CD14-positive monocyte (primary cell): ENCODE results near the gene BRD9. TPM values are rescaled to one million over a fixed set of nuclear protein-coding genes. Genes with fewer than 3 reads are reported as not detected.
A peak's percentile ranks its signal among the peaks of the same experiment; 100 is the strongest.

Experiments
- DNase-seq, 3 donors: peaks; one replicate each; pipeline ENCODE4 v3.0.0-alpha.2; 2011 to 2022
- H2AFZ ChIP-seq: 2 replicates; pipeline ENCODE4 v1.6.0; 2012; ENCODE audit warnings: mild to moderate bottlenecking, low read depth, low read length, inconsistent platforms; ENCODE audit not compliant: insufficient read depth, poor library complexity, severe bottlenecking
- H3K27ac ChIP-seq, 2 donors: 1 replicate in 1 of 2; 2 replicates in 1 of 2; pipeline ENCODE4 v1.5.1; 2012 to 2013; ENCODE audit warnings: low read length in 2 of 2, control low read depth in 1 of 2, inconsistent platforms in 1 of 2, low read depth in 1 of 2, mild to moderate bottlenecking in 1 of 2
- H3K27me3 ChIP-seq, 2 donors: one replicate each; pipeline versions ENCODE4 v1.6.0 to v1.6.1; 2011 to 2013; ENCODE audit warnings: low read length in 2 of 2; ENCODE audit not compliant: control insufficient read depth in 2 of 2, insufficient read depth in 2 of 2
- H3K36me3 ChIP-seq, 2 donors: replicated peaks in 1 of 2; 1 replicate in 1 of 2; 2 replicates in 1 of 2; pipeline versions ENCODE4 v1.5.1 to v1.6.1; 2012 to 2013; ENCODE audit warnings: low read length in 2 of 2, control low read depth in 1 of 2, inconsistent platforms in 1 of 2, mild to moderate bottlenecking in 1 of 2; ENCODE audit not compliant: insufficient read depth in 2 of 2, control insufficient read depth in 1 of 2
- H3K4me1 ChIP-seq, 2 donors: 1 replicate in 1 of 2; 2 replicates in 1 of 2; pipeline versions ENCODE4 v1.5.1 to v1.6.1; 2012 to 2013; ENCODE audit warnings: low read length in 2 of 2, control low read depth in 1 of 2, inconsistent platforms in 1 of 2, mild to moderate bottlenecking in 1 of 2, moderate library complexity in 1 of 2; ENCODE audit not compliant: insufficient read depth in 2 of 2, control insufficient read depth in 1 of 2
- H3K4me2 ChIP-seq: replicated peaks from 2 replicates; pipeline ENCODE3; 2012; ENCODE audit warnings: low read length, moderate library complexity, mild to moderate bottlenecking; ENCODE audit not compliant: poor library complexity, severe bottlenecking; ENCODE audit errors: extremely low read depth
- H3K4me3 ChIP-seq, 3 experiments: fragments of 200-600 bp in 1 of 3; sonication (generic) in 1 of 3; replicated peaks in 1 of 3; 1 replicate in 2 of 3; 2 replicates in 1 of 3; pipeline ENCODE4 v1.5.1; 2011 to 2013; ENCODE audit warnings: low read length in 3 of 3, mild to moderate bottlenecking in 3 of 3, control low read depth in 2 of 3, low read depth in 2 of 3, inconsistent platforms in 1 of 3, moderate library complexity in 1 of 3
- H3K79me2 ChIP-seq: 2 replicates; pipeline ENCODE4 v1.6.0; 2012; ENCODE audit warnings: mild to moderate bottlenecking, control low read depth, inconsistent platforms, low read length, moderate library complexity; ENCODE audit not compliant: insufficient read depth
- H3K9ac ChIP-seq: 2 replicates; pipeline ENCODE4 v1.6.0; 2017; ENCODE audit warnings: low read length, mild to moderate bottlenecking; ENCODE audit not compliant: insufficient read depth, poor library complexity, severe bottlenecking
- H3K9me3 ChIP-seq, 2 donors: replicated peaks in 1 of 2; 1 replicate in 1 of 2; 2 replicates in 1 of 2; pipeline versions ENCODE4 v1.5.1 to v1.6.1; 2012 to 2013; ENCODE audit warnings: low read length in 2 of 2, control low read depth in 1 of 2; ENCODE audit not compliant: control insufficient read depth in 1 of 2, insufficient read depth in 1 of 2
- H4K20me1 ChIP-seq: 2 replicates; pipeline ENCODE4 v1.6.0; 2012; ENCODE audit warnings: mild to moderate bottlenecking, low read length, control low read depth, moderate library complexity; ENCODE audit not compliant: insufficient read depth
- H3K27ac Mint-ChIP-seq, 7 donors: one replicate each; pipeline ENCODE4 v1.8.0; 2020; ENCODE audit warnings: mild to moderate bottlenecking in 7 of 7, mixed read lengths in 7 of 7, moderate library complexity in 6 of 7, inconsistent platforms in 2 of 7
- H3K27me3 Mint-ChIP-seq, 3 donors: one replicate each; pipeline ENCODE4 v1.8.0; 2021 to 2022; ENCODE audit warnings: low read depth in 3 of 3, mild to moderate bottlenecking in 3 of 3, mixed read lengths in 3 of 3, moderate library complexity in 3 of 3, inconsistent platforms in 1 of 3
- H3K36me3 Mint-ChIP-seq, 2 donors: one replicate each; pipeline ENCODE4 v1.8.0; 2020; ENCODE audit warnings: mixed read lengths in 2 of 2, inconsistent platforms in 1 of 2, mild to moderate bottlenecking in 1 of 2
- H3K4me1 Mint-ChIP-seq: one replicate; pipeline ENCODE4 v1.8.0; 2020; ENCODE audit warnings: mild to moderate bottlenecking, mixed read lengths
- H3K4me3 Mint-ChIP-seq, 2 donors: one replicate each; pipeline ENCODE4 v1.8.0; 2020; ENCODE audit warnings: mild to moderate bottlenecking in 2 of 2, mixed read lengths in 2 of 2, moderate library complexity in 1 of 2
- H3K9me3 Mint-ChIP-seq, 7 donors: one replicate each; pipeline ENCODE4 v1.8.0; 2020 to 2022; ENCODE audit warnings: mixed read lengths in 7 of 7, mild to moderate bottlenecking in 6 of 7, moderate library complexity in 6 of 7, inconsistent platforms in 2 of 7
- WGBS: methylation state at CpG from one replicate; pipeline ENCODE4 v1.1.5; 2013; ENCODE audit warnings: missing lambda C conversion rate; ENCODE audit not compliant: insufficient coverage; 5-methylcytosine and 5-hydroxymethylcytosine counted together
- intact Hi-C, 2 donors: fragments of 100-400 bp; cut with micrococcal nuclease; formaldehyde crosslinking; loops; one replicate each; pipeline versions ENCODE4 v1.15.0 to v1.15.1; 2023
- polyA plus RNA-seq, 3 donors: library from polyadenylated mRNA; depleted of rRNA in 1 of 3; unstranded in 2 of 3; stranded (reverse) in 1 of 3; fragments of 300-500 nt in 2 of 3; fragments of >200 nt in 1 of 3; fragmentation: Illumina TruSeq in 2 of 3; gene quantifications; 1 replicate in 2 of 3; 2 replicates in 1 of 3; pipeline ENCODE4 v1.2.3, GENCODE V29; 2012 to 2021
- TF ChIP-seq, protein P1 (sequence below): fragments of 200-600 bp; IDR thresholded peaks from one replicate; pipeline ENCODE4 v1.8.0; 2022; ENCODE audit warnings: antibody characterized with exemption, mild to moderate bottlenecking

The BRD9 gene
- polyA plus RNA-seq, 3 donors: 5.3 to 22.7 (median 9.3) TPM

DNA sequence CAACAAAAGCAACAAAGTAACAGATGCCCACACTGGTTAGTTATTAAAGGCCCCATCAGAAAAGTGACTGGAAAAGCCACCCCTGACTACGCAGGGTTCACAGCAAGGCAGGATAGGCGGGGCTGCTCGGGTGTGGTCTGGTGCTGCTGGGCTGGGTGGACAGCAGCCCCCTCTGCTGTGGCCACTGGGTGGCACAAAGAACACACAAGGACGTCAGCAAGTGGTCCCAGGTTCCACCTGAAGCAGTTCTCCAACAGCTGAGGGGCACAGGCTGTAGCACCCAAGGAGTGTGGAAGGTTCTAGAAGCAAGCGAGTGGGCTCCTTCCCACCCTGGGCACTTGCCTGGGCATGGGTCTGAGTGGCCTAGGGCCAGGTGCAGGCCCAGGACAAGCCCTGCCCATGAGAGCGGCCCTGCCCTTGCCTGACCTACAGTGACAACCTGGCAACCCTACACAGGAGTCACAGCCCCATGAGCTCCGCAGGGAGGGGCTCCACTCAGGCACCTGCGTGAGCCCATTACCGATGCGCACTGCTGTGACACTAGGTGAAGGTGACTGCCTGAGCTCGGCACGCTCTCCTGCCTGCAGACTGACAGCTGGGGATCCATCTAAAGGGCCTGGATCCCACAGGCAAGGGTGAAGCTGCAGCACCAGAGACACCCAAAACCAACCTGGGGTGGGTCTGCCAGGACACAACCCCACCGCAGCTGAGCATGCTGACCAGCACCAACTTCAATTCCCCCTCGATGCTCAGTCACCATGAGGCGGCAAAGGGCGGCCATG, 8.1 kb downstream of the BRD9 start:
- H3K79me2 ChIP-seq: peaks cover 16% of the 10 kb centered on the region
- no peak overlapping the region for H3K27ac Mint-ChIP-seq
- H3K36me3 ChIP-seq: peaks cover 88 to 93% of the 10 kb centered on the region in 2 donors
- intact Hi-C loops: loop anchor here in 1 of 2 donors (10.0 kb wide), 1 partner anchor 920 kb away; the partner anchor contains the start of gene NDUFS6
- H3K9ac ChIP-seq: no peak overlapping the region
- DNase-seq: no peak
- no peak overlapping the region for H3K27ac ChIP-seq
- H3K4me3 ChIP-seq: no peak overlapping the region
- H3K4me1 ChIP-seq: no peaks in the 10 kb centered on the region
- H3K4me1 Mint-ChIP-seq: peaks cover 7% of the 10 kb centered on the region
- TF ChIP-seq, protein P1, sequence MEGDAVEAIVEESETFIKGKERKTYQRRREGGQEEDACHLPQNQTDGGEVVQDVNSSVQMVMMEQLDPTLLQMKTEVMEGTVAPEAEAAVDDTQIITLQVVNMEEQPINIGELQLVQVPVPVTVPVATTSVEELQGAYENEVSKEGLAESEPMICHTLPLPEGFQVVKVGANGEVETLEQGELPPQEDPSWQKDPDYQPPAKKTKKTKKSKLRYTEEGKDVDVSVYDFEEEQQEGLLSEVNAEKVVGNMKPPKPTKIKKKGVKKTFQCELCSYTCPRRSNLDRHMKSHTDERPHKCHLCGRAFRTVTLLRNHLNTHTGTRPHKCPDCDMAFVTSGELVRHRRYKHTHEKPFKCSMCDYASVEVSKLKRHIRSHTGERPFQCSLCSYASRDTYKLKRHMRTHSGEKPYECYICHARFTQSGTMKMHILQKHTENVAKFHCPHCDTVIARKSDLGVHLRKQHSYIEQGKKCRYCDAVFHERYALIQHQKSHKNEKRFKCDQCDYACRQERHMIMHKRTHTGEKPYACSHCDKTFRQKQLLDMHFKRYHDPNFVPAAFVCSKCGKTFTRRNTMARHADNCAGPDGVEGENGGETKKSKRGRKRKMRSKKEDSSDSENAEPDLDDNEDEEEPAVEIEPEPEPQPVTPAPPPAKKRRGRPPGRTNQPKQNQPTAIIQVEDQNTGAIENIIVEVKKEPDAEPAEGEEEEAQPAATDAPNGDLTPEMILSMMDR: no peak
- H2AFZ ChIP-seq: no peak overlapping the region
- H3K9me3 ChIP-seq: no peaks in the 10 kb centered on the region
- no peaks in the 10 kb centered on the region for H3K27me3 ChIP-seq
- peaks cover 88 to 91% of the 10 kb centered on the region in 2 donors for H3K36me3 Mint-ChIP-seq
- H3K4me3 Mint-ChIP-seq: no peak overlapping the region
- peaks cover 0 to 2% (median 0%) of the 10 kb centered on the region in 3 donors for H3K27me3 Mint-ChIP-seq
- H3K9me3 Mint-ChIP-seq: peaks cover 0 to 10% (median 0%) of the 10 kb centered on the region in 7 donors
- 93% methylated on average over 16 of the region's 16 CpGs for WGBS
- H3K4me2 ChIP-seq: no peak overlapping the region
- H4K20me1 ChIP-seq: peaks cover 60% of the 10 kb centered on the region

DNA sequence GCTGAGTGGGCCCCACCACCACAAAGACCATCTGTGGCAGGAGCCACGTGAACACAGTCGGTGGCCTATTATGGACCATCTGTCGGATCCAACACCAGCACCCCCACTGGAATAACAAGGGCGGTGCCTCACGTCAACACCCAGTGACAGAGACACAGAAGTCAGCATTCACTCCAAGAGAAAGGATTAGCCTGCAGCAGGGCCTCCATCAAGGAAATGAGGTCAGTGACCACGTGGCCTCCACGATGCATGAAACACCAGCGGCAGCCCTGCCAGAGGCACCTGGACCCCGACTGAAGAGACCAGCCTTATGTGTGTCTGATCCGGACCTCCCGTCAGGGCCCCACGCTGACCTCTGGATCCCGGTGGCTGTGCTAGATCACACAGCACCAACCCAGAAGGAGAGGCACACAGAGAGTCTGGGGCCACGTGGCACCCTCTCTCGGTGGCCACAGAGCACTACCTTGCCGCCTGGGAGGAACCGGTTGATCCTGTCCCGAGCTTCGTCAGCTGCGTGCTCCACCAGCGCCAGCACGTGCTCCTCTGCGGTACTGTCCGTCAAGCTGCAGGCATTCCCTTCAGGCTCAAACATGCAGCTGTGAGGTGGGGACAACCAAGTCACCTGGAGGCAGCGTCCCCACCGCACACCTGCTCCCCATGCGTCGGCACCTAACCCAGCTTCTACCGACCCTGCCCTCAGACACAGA, 9.0 kb downstream of the BRD9 start:
- Mint-ChIP-seq H3K27me3 (peaks cover 0 to 2% (median 0%) of the 10 kb centered on the region in 3 donors), H3K4me1 (peaks cover 7% of the 10 kb centered on the region), H3K4me3 (no peak overlapping the region), H3K36me3 (peaks cover 79 to 82% of the 10 kb centered on the region in 2 donors), H3K9me3 (peaks cover 0 to 10% (median 0%) of the 10 kb centered on the region in 7 donors), H3K27ac (peak overlapping the region in 2 of 7 donors; percentile 7 to 13)
- Histone ChIP-seq H4K20me1 (peaks cover 56% of the 10 kb centered on the region), H3K9me3 (no peaks in the 10 kb centered on the region), H3K27me3 (no peaks in the 10 kb centered on the region), H3K4me3 (no peak overlapping the region), H3K9ac (no peak overlapping the region), H2AFZ (no peak overlapping the region), H3K79me2 (peaks cover 11% of the 10 kb centered on the region), H3K4me2 (no peak overlapping the region), H3K4me1 (no peaks in the 10 kb centered on the region), H3K36me3 (peaks cover 79 to 84% of the 10 kb centered on the region in 2 donors), H3K27ac (no peak overlapping the region)
- no peak for DNase-seq
- TF ChIP-seq, protein P1: no peak
- intact Hi-C loops: loop anchor here in 1 of 2 donors (10.0 kb wide), 1 partner anchor 921 kb away; the partner anchor contains the start of gene NDUFS6
- 99% methylated on average over 27 of the region's 29 CpGs for WGBS
